Germinal center (tissue), 1 donor: ENCODE results near the gene CLN5.
"Not testable (repeated sequence)": the region's sequence is repeated elsewhere in the genome, so short reads cannot be mapped to it uniquely, and the experiment has no call there.

Source experiments
- DNase-seq: peaks from one replicate; pipeline ENCODE4 v3.0.0; 2012; ENCODE audit warnings: mixed read lengths, low spot score

Gene CLN5

DNA sequence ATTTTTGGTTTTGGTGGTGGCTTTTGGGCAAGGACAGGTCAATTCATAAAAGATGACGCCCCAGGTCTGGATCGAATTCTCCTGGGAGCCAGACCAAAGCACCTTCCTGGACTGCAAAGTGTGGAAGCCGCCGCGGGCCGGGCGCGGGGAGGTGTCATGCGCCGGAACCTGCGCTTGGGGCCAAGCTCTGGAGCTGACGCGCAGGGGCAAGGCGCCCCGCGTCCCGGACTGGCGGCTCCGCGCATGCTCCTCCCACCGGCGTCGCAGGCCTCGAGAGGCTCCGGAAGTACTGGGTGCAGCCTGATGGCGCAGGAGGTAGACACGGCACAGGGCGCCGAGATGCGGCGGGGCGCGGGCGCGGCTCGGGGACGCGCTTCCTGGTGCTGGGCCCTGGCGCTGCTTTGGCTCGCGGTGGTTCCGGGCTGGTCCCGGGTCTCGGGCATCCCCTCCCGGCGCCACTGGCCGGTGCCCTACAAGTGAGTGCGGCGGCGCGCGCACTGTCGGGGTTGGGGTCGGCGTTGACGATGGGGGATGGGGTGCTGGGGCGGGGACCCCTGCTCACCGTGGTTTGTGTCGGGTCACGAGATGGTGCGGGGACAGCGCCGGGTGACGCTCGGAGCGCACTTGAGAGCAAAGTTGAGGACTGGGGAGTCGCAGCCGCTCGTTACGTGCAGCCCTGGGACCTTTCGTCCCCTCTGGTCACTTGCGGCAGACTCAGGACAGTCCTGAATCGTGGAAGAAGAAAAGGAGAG lies at the start of gene CLN5:
Gene CLN5, plus strand, starts transcription at position 286 of the 752 bp plus-strand sequence. Its CDS starts 18 bp downstream, at position 304.
- DNase-seq: peak; percentile 95

DNA sequence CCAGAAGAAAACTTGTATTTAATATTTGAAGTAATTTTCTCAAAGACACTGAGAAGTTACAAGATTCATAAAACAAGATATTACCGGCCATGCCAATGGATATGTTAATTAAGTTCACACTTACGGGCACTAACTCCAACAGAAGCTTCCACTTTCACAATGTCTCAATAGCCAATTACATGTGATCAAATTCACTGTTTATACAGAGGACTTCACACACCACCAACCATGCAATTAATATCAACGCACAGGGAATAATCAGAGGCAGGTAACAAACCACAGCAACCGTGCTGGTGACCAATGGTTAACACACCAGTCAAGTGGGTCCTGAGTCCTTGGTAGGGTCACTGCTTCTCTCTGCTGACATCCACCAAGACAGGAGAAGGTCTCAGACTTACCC lies 49.5 kb upstream of the CLN5 start:
- no peak for DNase-seq

DNA sequence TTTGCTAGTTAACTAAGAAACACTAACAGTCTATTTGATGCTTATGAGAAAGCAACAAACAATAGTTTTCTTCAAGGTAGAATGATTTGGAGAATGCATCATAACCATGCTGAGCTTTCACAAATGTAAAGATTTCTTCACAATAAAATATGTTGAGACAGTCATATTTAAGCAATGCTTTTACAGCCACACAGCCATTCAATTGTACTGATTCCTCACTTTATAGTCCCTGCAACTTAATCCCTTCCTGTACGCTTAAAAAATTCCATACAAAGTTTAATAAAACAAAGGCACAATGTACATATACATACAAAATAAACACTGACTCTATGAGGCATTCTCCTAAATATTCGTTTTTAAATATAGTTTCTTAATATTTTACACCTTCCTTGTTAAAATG lies 48.2 kb upstream of the CLN5 start:
- no peak for DNase-seq

DNA sequence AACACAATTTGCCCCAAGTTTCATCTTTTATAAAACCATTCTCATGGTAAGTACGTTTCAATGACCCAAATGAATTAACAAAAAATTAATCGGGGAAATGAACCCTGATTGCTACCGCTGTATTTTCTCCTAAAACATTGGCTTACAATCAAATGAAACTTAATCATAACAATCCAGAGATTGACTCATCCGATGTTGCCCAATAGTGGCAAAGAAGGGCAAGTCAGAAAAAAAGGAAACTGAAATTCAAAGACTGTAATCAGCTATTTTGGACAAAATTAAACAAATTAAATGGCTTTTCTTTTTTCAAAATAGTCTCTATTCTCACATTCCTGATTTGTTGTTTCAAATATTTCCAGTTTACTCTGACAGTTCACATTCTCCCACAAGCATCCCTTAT lies 47.4 kb upstream of the CLN5 start:
- DNase-seq: no peak

DNA sequence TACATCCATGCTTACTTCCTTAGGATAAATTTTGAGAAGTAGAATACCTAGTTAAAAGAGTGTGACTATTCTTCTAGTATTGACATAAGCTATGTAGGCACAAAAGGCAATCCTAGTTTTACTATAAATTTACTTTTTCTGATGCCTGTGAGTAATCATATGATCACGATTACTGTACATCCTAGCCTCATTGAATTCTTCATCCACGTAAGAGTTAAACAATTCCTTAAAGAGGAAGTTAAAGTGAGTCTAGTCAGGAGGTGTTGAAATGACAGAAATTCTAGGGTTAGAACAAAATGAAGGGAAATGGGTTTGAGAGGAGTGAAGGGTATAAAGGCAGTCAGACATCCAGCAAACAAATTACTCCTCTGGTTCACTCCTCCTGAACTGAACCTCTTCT lies 43.7 kb upstream of the CLN5 start, which contains the start of gene ACOD1:
Gene ACOD1, plus strand, starts transcription at position 363 of the 400 bp plus-strand sequence. CDS start 48 bp downstream, outside the sequence.
- no peak for DNase-seq

DNA sequence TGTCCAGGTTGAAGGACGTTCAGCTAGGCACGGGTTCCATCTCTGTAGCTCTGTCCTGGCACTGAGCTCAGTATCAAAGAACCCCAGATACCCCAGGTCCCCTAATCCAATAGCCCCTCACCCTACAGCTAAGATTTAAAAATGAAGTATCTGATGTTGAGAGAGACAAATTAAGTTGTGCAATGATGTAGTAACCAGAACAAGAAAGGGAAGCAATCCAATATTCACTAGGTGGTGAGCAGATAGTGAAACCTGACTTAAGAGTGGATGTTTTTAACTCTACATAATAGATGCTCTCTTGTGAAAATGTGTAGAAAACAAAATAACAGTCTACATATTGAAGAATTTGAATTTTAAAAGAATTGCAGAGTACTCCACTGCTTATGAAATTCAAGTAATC lies 41.8 kb upstream of the CLN5 start:
- no peak for DNase-seq

DNA sequence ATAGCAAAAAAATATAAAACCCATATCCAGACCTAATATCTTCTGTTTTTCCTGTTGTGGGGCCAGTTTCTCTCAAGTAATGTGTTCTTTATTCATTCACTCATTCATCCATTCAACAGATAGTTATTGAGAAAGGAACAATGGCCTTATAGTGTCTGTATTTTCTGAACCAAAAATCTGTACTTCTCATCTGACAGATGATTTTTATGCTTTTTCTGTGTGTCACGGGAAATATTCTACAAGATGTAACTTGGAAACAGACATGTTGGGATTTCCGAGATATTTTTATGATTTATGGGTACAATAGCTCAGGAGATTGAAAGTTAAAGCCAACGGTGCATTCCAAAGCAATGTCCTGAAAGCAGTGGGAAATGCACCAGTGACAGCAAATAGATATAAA lies 37.9 kb upstream of the CLN5 start:
- no peak for DNase-seq

DNA sequence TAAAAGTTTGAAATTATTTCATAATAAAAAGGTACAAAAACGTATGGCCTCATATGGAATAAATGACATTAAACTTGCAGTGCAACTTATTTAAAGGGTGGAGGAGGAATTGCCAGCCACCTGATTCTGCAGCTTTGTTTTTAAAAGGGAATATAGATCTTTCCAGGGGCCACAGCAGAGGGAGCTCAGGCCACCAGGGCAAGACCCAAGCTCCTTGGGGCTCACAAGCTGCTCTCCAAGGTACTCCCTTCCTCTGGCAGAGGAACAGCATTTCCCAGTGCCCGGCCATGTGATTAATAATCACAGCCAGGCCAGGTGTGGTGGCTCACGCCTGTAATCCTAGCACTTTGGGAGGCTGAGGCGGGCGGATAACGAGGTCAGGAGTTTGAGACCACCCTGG lies 37.3 kb upstream of the CLN5 start:
- DNase-seq: no peak

DNA sequence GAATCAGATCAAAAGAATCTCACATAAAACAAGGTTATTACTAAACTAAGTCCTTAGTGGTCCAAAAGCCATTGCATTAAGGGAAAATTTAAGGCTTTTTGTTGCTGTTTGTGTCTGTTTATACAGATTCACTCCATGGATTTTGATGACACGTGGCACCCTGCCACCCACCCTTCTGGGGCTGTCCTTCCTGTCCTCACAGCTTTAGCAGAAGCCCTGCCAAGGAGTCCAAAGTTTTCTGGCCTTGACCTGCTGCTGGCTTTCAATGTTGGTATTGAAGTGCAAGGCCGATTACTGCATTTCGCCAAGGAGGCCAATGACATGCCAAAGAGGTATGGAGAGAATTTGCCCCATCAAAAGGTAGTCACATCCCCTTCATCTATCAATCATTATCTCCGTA lies 36.7 kb upstream of the CLN5 start:
- DNase-seq: no peak

DNA sequence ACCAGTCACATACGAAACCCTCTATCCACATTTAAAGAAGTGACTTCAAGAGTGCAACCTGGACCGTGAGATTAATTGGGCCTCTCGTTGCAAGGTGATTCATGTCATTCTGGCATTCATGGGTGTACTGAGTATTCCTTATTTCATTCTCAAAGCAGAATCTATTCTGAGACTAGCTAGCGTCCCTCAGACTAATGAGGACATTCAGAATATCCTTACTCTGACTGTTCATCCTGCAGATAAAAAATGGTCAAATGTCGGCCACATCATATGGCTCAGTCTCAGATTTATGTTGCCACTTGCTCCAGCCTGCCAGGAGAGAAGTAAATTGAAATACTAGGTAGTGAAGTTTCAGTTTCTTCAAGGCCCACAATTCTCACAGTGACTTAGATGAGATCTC lies 36.2 kb upstream of the CLN5 start:
- no peak for DNase-seq

DNA sequence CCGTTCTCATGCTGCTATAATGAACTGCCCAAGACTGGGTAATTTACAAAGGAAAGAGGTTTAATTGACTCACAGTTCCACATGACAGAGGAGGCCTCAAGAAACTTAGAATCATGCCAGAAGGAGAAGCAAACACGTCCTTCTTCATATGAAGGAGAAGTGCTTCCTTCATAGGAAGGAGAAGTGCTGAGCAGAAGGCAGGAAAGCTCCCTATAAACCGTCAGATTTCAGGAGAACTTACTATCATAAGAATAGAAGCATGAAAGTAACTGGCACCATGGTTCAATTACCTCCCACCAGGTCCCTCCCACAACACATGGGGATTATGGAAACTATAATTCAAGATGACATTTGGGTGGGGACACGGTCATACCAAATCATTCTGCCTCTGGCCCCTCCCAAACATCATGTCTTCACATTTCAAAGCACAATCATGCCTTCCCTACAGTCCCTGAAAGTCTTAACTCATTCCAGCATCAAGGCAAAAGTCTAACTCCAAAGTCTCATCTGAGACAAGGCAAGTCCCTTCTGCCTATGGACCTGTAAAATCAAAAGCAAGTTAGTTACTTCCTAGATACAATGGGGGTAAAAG lies 32.9 kb upstream of the CLN5 start:
- DNase-seq: no peak

DNA sequence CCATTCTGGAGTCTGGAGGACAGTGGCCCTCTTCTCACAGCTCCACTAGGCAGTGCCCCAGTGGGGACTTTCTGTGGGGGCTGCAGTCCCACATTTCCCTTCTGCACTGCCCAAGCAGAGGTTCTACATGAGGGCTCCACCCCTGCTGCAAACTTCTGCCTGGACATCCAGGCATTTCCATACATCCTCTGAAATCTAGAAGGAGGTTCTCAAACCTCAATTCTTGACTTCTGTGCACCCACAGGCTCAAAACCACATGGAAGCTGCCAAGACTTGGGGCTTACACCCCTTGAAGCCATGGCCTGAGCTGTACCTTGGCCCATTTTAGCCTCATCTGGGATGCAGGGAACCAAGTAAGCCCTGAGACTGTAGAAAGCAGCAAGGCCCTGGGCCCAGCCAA lies 32.1 kb upstream of the CLN5 start:
- not testable (repeated sequence) for DNase-seq

DNA sequence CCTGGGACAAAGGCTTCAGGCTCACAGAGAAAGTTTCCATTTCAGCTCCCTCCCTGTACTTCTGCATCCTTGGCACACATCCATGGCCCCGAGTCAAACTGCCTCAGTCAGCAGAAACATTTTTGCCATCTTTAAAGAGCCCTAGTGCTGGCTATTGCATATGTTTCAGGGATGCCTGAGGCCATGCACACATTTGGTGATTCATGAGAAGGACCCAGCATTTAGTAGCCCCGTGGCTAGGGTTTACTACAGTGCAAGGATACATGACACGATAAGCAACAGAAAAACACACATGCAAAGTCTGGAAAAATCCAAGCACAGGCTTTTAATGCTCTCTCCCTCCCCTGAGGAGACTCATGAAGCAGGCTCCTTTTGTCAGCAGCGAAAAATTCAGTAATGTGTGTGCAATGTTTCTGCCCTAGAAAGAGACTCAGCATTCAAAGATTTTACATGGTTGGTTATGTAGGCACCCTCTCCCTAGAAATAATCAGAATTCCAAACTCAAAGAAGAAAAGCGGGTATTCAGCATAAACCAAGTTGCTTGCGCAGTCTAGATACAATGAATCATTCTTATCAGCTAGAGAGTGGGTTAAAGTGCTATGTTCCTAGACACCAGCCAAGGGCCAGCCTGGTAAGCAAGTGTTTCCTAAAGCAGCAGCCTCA lies 26.0 kb upstream of the CLN5 start:
- DNase-seq: no peak

DNA sequence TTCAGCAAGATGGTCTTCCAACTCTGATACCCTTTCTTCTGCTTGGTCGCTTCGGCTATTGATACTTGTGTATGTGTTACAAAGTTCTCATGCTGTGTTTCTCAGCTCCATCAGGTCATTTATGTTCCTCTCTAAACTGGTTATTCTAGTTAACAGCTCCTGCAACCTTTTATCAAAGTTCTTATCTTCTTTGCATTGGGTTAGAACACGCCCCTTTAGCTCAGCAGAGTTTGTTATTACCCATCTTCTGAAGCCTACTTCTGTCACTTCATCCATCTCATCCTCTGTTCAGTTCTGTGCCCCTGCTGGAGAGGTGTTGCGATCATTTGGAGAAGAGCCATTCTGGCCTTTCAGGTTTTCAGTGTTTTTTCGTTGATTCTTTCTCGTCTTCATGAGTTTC lies 24.9 kb upstream of the CLN5 start:
- no peak for DNase-seq

DNA sequence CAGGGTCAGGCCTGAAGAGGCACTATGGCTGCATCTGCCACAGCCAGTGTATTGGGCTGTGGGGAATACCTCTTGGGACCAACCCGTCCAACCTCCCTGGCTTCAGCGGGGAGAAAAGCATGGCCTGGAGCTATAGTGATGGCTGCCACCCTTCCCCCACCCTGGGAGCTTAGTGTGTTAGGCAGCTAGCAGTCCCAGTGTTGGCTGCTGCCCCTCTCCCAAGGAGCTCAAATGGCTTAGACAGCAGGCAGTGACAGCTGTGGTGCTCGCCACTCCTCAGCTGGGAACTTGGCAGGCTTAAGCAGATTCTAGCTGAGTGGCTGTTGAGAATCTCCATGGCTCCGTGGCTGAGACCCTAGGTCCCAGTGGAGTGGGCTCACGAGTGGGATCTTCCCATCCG lies 23.8 kb upstream of the CLN5 start:
- DNase-seq: no peak

DNA sequence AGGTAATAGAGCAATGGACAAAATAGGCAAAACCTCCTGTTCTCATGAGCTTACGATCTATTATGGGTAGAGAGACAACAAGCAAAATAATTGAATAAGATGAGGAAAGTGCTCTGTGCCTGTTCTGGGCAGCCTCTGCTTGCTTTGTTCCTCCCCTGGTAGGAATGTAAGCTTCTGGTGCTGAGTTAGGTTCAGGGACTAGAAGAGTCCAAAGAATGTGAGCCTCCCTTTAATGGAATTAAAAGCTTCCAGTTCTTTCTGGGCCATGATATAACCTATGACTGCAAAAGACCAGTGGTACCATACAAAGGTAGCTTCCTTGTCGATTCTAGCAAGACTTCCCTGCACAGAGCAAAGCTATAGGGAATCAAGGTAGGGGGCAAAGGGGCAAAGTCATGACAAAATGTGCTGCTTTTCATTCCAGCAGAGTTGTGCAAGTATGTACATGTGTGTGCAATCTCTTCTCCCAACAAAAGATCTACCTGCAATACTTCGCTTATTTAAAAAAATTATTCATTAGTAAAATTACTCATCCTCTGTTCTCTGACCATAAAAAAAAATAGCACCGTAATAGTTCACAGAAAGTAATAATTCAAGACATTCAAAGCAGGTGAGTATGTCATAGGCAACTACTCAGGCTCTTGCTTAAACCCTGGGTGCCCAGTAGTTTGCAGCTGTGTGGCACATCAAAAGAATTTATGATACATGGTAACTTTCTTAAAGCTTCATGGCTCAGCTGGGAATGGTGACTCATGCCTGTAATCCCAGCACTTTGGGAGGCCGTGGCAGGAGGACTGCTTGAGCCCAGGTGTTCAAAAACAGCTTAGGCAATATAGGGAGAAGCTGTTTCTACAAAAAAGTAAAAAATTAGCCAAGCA lies 22.2 kb upstream of the CLN5 start:
- no peak for DNase-seq

DNA sequence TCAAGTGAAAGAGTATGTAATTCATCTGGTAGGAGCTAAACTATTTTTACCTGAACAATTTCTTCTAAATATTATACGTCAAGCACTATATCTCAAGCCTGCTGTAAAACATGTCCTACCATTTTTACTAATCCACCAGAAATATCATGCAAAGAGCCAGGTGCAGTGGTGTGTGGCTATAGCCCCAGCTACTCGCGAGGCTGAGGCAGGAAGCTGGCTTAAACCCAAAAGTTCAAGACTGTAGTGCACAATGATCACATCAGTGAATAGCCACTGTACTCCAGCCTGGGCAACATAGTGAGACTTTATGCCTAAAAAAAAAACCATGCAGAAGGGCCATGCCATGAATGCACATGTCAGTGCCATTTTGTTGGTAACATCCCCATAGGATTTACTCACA lies 20.7 kb upstream of the CLN5 start:
- no peak for DNase-seq

DNA sequence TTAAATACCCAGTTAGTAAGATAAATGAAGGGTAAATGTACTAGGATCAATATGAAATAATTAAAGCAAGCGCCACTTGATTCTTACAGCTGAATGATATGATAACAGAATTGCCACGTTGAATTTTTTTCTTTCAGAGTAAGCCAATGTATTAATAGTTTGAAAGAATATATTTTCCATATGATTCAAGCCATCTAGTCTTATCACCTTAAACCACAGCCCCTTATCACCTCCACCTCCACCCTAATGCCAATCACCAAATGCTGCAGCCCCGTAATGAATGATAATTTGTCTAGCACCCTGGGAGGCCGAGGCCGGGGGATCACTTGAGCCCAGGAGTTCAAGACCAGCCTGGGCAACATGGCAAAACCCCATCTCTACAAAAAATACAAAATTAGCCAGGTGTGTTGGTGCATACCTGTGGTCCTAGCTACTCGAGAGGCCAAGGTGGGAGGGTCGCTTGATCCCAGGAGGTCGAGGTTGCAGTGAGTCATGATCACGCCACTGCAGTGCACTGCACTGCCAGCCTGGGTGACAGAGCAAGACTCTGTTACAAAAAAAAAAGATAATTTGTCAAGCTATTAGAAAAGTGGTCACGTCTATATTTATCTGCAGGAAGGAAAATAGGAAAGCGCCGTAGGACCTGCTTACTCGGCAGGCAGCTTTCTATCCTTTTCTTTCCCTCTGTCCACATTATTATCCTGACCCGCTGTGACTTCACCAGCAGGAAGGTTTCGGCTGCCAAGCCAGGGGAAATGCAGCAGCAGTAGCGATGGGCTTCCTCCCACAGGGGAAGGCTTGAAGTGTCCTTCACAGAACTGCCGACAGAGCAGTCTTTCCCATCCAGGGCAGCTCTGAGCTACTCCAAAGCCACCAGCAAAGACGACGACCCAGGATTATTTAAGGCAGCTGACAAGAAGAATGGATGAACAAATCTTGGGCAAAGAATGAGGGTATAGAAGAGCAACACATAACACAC lies 19.7 kb upstream of the CLN5 start:
- no peak for DNase-seq

DNA sequence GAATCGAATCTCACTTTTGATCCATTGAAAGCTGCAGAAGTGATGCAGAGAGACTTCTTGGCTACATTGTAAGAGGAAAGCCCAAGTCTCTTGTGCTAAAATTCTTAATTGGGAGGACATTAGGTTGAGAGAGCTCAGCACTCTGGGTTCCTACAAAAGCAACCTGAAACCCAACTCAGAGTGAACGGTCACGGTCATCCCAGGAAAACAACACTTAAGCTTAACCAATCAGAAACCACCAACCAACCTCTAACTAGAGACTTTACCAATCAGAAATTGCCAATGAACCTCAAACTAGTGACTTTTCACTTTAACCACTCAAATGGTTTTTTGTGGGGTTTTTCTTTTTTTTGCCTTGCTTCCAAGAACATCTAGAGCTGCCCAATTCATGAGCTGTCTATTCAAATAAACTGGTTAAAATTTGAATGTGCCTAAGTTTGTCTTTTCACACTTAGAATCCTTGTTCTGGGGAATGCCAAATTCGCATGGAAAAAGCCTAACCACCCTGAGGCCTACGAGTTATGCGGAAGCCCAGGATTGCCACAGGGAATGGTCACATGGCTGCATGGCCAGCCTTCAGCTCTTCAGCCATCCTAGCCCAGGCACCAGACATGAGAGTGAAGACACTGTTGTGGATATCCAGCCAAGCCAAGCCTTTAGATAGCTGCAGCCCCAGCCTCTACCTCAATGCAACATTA lies 17.8 kb upstream of the CLN5 start:
- no peak for DNase-seq

DNA sequence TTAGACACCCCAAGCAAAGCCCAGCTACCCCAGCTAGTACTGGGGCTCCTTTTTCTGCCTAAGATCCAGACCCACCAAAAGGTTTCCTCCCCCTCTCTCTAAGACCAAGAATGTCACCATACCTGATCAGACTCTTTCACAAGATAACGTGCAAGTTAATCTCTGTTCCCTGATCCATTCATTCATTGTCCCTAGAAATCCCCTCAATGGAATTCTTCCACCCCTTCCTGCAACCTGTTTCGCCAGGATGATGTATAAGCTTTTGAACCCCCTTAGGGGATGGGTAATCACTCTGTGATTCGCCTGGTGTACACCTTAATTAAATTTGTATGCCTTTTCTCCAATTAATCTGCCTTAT lies 17.3 kb upstream of the CLN5 start:
- no peak for DNase-seq

DNA sequence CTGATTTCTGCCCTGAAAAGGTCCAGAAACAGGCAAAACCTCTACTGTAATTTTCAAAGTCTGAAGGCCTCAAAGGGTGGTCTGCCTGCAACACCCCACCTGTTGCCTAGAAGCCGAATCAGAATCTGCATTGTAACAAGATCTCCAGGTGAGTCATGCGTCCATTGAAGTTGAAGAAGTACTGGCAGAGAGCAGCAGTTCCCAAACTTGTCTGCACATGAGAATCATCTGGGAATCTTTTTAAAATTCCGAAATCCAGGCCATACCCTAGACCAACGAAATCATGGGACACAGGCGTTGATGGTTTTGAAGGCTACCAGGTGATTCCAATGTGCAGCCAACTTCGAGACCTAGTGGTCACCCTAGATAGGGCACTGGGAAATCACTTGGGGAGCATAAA lies 16.0 kb upstream of the CLN5 start:
- no peak for DNase-seq
